ENCODE data around the gene PRR35. TPM values are rescaled to one million over a fixed set of nuclear protein-coding genes. Genes with fewer than 3 reads are reported as not detected.

PRR35 gene
- total RNA-seq, 2 experiments from 2014 or later, result not detected

- intact Hi-C loops (cut with DNase I, micrococcal nuclease), result no loop called here
- POLR2A ChIA-PET, result no interaction called here
- CTCF ChIA-PET, result no interaction called here
Measured at GRCh38 chr16:580141-580945, 20.1 kb downstream of the PRR35 start.

GRCh38 chr16:580946-581498, 20.8 kb downstream of the PRR35 start:
- POLR2A ChIA-PET, result no interaction called here
- H3K27ac Mint-ChIP-seq, result no peak overlapping the region
- no peaks in the 10 kb centered on the region for H3K36me3 Mint-ChIP-seq (ENCODE audit: low read depth)
- no peak overlapping the region for H3K27ac ChIP-seq (ENCODE audit: low read depth in 1 of 2, low read length in 2 of 2)
- peaks cover 4% of the 10 kb centered on the region for H3K4me1 ChIP-seq (ENCODE audit: insufficient read depth, low read length)
- no peaks in the 10 kb centered on the region for H3K27me3 ChIP-seq (ENCODE audit: control insufficient read depth in 1 of 2, insufficient read depth in 2 of 2, low read length in 2 of 2)
- CTCF ChIA-PET, result no interaction called here
- DNase-seq, result no peak
- no peaks in the 10 kb centered on the region for H3K9me3 Mint-ChIP-seq
- no peaks in the 10 kb centered on the region for H3K27me3 Mint-ChIP-seq
- no peak overlapping the region for H3K4me3 ChIP-seq (ENCODE audit: low read length)
- no peak overlapping the region for H3K4me3 Mint-ChIP-seq
- intact Hi-C loops (cut with DNase I, micrococcal nuclease), result no loop called here
- TF ChIP-seq CTCF (IDR thresholded peaks at IDR 0.05), result no peak
- H3K9me3 ChIP-seq (ENCODE audit: control insufficient read depth in 1 of 2, insufficient read depth in 1 of 2, low read length in 2 of 2), result no peaks in the 10 kb centered on the region
- no peak for ATAC-seq (ENCODE audit: poor library complexity)
- H3K36me3 ChIP-seq (ENCODE audit: insufficient read depth, low read length), result no peaks in the 10 kb centered on the region
- H3K4me1 Mint-ChIP-seq (ENCODE audit: low read depth), result no peaks in the 10 kb centered on the region

More at GRCh38 chr16:580141-580945, 20.1 kb downstream of the PRR35 start:
- Histone ChIP-seq H3K4me1 (ENCODE audit: insufficient read depth, low read length) (peaks cover 4% of the 10 kb centered on the region), H3K9me3 (ENCODE audit: control insufficient read depth in 1 of 2, insufficient read depth in 1 of 2, low read length in 2 of 2) (no peaks in the 10 kb centered on the region), H3K27ac (ENCODE audit: low read depth in 1 of 2, low read length in 2 of 2) (no peak overlapping the region), H3K27me3 (ENCODE audit: control insufficient read depth in 1 of 2, insufficient read depth in 2 of 2, low read length in 2 of 2) (no peaks in the 10 kb centered on the region), H3K4me3 (ENCODE audit: low read length) (no peak overlapping the region), H3K36me3 (ENCODE audit: insufficient read depth, low read length) (no peaks in the 10 kb centered on the region)
- no peak for TF ChIP-seq CTCF (IDR thresholded peaks at IDR 0.05)
- H3K27me3 Mint-ChIP-seq, result no peaks in the 10 kb centered on the region
- no peaks in the 10 kb centered on the region for H3K4me1 Mint-ChIP-seq (ENCODE audit: low read depth)
- no peak overlapping the region for H3K4me3 Mint-ChIP-seq
- DNase-seq, result no peak
- no peak for ATAC-seq (ENCODE audit: poor library complexity)
- H3K27ac Mint-ChIP-seq, result no peak overlapping the region
- no peaks in the 10 kb centered on the region for H3K36me3 Mint-ChIP-seq (ENCODE audit: low read depth)
- no peaks in the 10 kb centered on the region for H3K9me3 Mint-ChIP-seq

- no peak for DNase-seq
- H3K4me3 ChIP-seq (ENCODE audit: low read length), result no peak overlapping the region
- ATAC-seq (ENCODE audit: poor library complexity), result no peak
- intact Hi-C loops (cut with DNase I, micrococcal nuclease), result no loop called here
- Mint-ChIP-seq H3K27me3 (no peaks in the 10 kb centered on the region), H3K9me3 (no peaks in the 10 kb centered on the region), H3K27ac (no peak overlapping the region), H3K4me3 (no peak overlapping the region), H3K36me3 (ENCODE audit: low read depth) (no peaks in the 10 kb centered on the region), H3K4me1 (ENCODE audit: low read depth) (no peaks in the 10 kb centered on the region)
- ChIA-PET CTCF (no interaction called here), POLR2A (no interaction called here)
- no peaks in the 10 kb centered on the region for H3K9me3 ChIP-seq (ENCODE audit: control insufficient read depth in 1 of 2, insufficient read depth in 1 of 2, low read length in 2 of 2)
- no peaks in the 10 kb centered on the region for H3K36me3 ChIP-seq (ENCODE audit: insufficient read depth, low read length)
- no peaks in the 10 kb centered on the region for H3K27me3 ChIP-seq (ENCODE audit: control insufficient read depth in 1 of 2, insufficient read depth in 2 of 2, low read length in 2 of 2)
- peaks cover 7% of the 10 kb centered on the region for H3K4me1 ChIP-seq (ENCODE audit: insufficient read depth, low read length)
- TF ChIP-seq CTCF (IDR thresholded peaks at IDR 0.05), result no peak
- H3K27ac ChIP-seq (ENCODE audit: low read depth in 1 of 2, low read length in 2 of 2), result no peak overlapping the region
Measured at GRCh38 chr16:582218-582613, 22.0 kb downstream of the PRR35 start.

Data from CD4-positive, alpha-beta T cell (primary cell).